NCI-H510A (cell line): ENCODE data around the gene SOCS2.

Source experiments
- DNase-seq: peaks from one replicate; lab custom pipeline; 2025; lab: John Stamatoyannopoulos, UW

The SOCS2 gene

GRCh38 chr12:93567174-93567573, 5.3 kb upstream of the SOCS2 start:
- no peak for DNase-seq

- no peak for DNase-seq
Observed at GRCh38 chr12:93568091-93568490, 4.4 kb upstream of the SOCS2 start.

GRCh38 chr12:93569301-93569655, 3.2 kb upstream of the SOCS2 start:
- DNase-seq: no peak

GRCh38 chr12:93569656-93570551, 2.6 kb upstream of the SOCS2 start:
- DNase-seq: peak; percentile 19

- peak; percentile 86 for DNase-seq
Observed at GRCh38 chr12:93570552-93571364, 1.7 kb upstream of the SOCS2 start.

GRCh38 chr12:93571365-93571924, 1.0 kb upstream of the SOCS2 start:
- peak; percentile 40 for DNase-seq

GRCh38 chr12:93572712-93573551, 457 bp downstream of the SOCS2 start:
- DNase-seq: no peak

GRCh38 chr12:93573552-93574223, 1.2 kb downstream of the SOCS2 start:
- no peak for DNase-seq

GRCh38 chr12:93577222-93577621, 4.7 kb downstream of the SOCS2 start:
- no peak for DNase-seq

GRCh38 chr12:93578221-93578620, 5.7 kb downstream of the SOCS2 start:
- DNase-seq: no peak

- no peak for DNase-seq
Observed at GRCh38 chr12:93580682-93581081, 8.2 kb downstream of the SOCS2 start.

- DNase-seq: no peak
Observed at GRCh38 chr12:93581370-93581769, 8.9 kb downstream of the SOCS2 start.

- no peak for DNase-seq
Observed at GRCh38 chr12:93582351-93582750, 9.9 kb downstream of the SOCS2 start.

GRCh38 chr12:93583627-93584392, 11.3 kb downstream of the SOCS2 start:
- DNase-seq: no peak

GRCh38 chr12:93585247-93585646, 12.8 kb downstream of the SOCS2 start:
- no peak for DNase-seq

GRCh38 chr12:93587611-93588010, 15.1 kb downstream of the SOCS2 start:
- DNase-seq: no peak

- DNase-seq: no peak
Observed at GRCh38 chr12:93589081-93589480, 16.6 kb downstream of the SOCS2 start.

- DNase-seq: no peak
Observed at GRCh38 chr12:93591137-93591868, 18.8 kb downstream of the SOCS2 start.

- DNase-seq: no peak
Observed at GRCh38 chr12:93592641-93593406, 20.3 kb downstream of the SOCS2 start.
